Mononuclear cell (primary cell): Measurements from ENCODE around the gene NADK. TPM values are rescaled to one million over a fixed set of nuclear protein-coding genes. Genes with fewer than 3 reads are reported as not detected.

Experiments
- H3K27me3 ChIP-seq: 2 replicates; pipeline ENCODE4 v1.6.0; 2011; ENCODE audit warnings: low read length, control low read depth; ENCODE audit not compliant: insufficient read depth
- H3K4me1 ChIP-seq: 2 replicates; pipeline ENCODE4 v1.5.1; 2011; ENCODE audit warnings: mild to moderate bottlenecking, low read length, control low read depth; ENCODE audit not compliant: insufficient read depth
- H3K4me3 ChIP-seq: 2 replicates; pipeline ENCODE4 v1.5.1; 2011; ENCODE audit warnings: mild to moderate bottlenecking, low read length, moderate library complexity
- H3K9me3 ChIP-seq: 2 replicates; pipeline ENCODE4 v1.5.1; 2011; ENCODE audit warnings: low read depth, mild to moderate bottlenecking, control low read depth, low read length
- total RNA-seq: library from RNA; depleted of rRNA; stranded (reverse); fragments of >200 nt; gene quantifications from one replicate; pipeline ENCODE4 v1.2.3, GENCODE V29; 2012

Gene NADK
- total RNA-seq, 1 donor, result 28.1 TPM

- Histone ChIP-seq H3K4me3 (no peak overlapping the region), H3K9me3 (no peaks in the 10 kb centered on the region), H3K27me3 (no peaks in the 10 kb centered on the region), H3K4me1 (peaks cover 11% of the 10 kb centered on the region)
Observed at GRCh38 chr1:1796466-1796865, 18.2 kb upstream of the NADK start.

GRCh38 chr1:1794999-1795398, 16.7 kb upstream of the NADK start:
- H3K9me3 ChIP-seq, result no peaks in the 10 kb centered on the region
- H3K4me3 ChIP-seq, result no peak overlapping the region
- H3K4me1 ChIP-seq, result peaks cover 11% of the 10 kb centered on the region
- no peaks in the 10 kb centered on the region for H3K27me3 ChIP-seq

- Histone ChIP-seq H3K4me1 (peaks cover 11% of the 10 kb centered on the region), H3K9me3 (no peaks in the 10 kb centered on the region), H3K4me3 (no peak overlapping the region), H3K27me3 (no peaks in the 10 kb centered on the region)
Observed at GRCh38 chr1:1793481-1794244, 15.4 kb upstream of the NADK start.

- no peaks in the 10 kb centered on the region for H3K9me3 ChIP-seq
- H3K27me3 ChIP-seq, result no peaks in the 10 kb centered on the region
- peaks cover under 1% of the 10 kb centered on the region for H3K4me1 ChIP-seq
- H3K4me3 ChIP-seq, result no peak overlapping the region
Observed at GRCh38 chr1:1788646-1789431, 10.6 kb upstream of the NADK start.

- Histone ChIP-seq H3K4me1 (peaks cover 8% of the 10 kb centered on the region), H3K27me3 (no peaks in the 10 kb centered on the region), H3K9me3 (no peaks in the 10 kb centered on the region), H3K4me3 (no peak overlapping the region)
Observed at GRCh38 chr1:1788136-1788535, 9.9 kb upstream of the NADK start.

GRCh38 chr1:1786836-1787605, 8.8 kb upstream of the NADK start:
- Histone ChIP-seq H3K4me3 (no peak overlapping the region), H3K9me3 (no peaks in the 10 kb centered on the region), H3K27me3 (no peaks in the 10 kb centered on the region), H3K4me1 (peaks cover 19% of the 10 kb centered on the region)

- no peaks in the 10 kb centered on the region for H3K27me3 ChIP-seq
- no peaks in the 10 kb centered on the region for H3K9me3 ChIP-seq
- no peak overlapping the region for H3K4me3 ChIP-seq
- peaks cover 33% of the 10 kb centered on the region for H3K4me1 ChIP-seq
Observed at GRCh38 chr1:1785666-1786065, 7.4 kb upstream of the NADK start.

GRCh38 chr1:1784933-1785332, 6.7 kb upstream of the NADK start:
- Histone ChIP-seq H3K9me3 (no peaks in the 10 kb centered on the region), H3K4me1 (peaks cover 40% of the 10 kb centered on the region), H3K4me3 (no peak overlapping the region), H3K27me3 (no peaks in the 10 kb centered on the region)

- no peaks in the 10 kb centered on the region for H3K27me3 ChIP-seq
- H3K4me3 ChIP-seq, result no peak overlapping the region
- no peaks in the 10 kb centered on the region for H3K9me3 ChIP-seq
- peaks cover 51% of the 10 kb centered on the region for H3K4me1 ChIP-seq
Observed at GRCh38 chr1:1783320-1783719, 5.0 kb upstream of the NADK start.

- Histone ChIP-seq H3K4me1 (peaks cover 55% of the 10 kb centered on the region), H3K4me3 (peak overlapping the region; percentile 15), H3K9me3 (no peaks in the 10 kb centered on the region), H3K27me3 (no peaks in the 10 kb centered on the region)
Observed at GRCh38 chr1:1782399-1783221, 4.3 kb upstream of the NADK start.

- Histone ChIP-seq H3K27me3 (no peaks in the 10 kb centered on the region), H3K9me3 (no peaks in the 10 kb centered on the region), H3K4me3 (no peak overlapping the region), H3K4me1 (peaks cover 66% of the 10 kb centered on the region)
Observed at GRCh38 chr1:1781526-1781903, 3.2 kb upstream of the NADK start.

GRCh38 chr1:1780598-1781525, 2.6 kb upstream of the NADK start:
- H3K4me1 ChIP-seq, result peaks cover 72% of the 10 kb centered on the region
- H3K27me3 ChIP-seq, result no peaks in the 10 kb centered on the region
- no peak overlapping the region for H3K4me3 ChIP-seq
- H3K9me3 ChIP-seq, result no peaks in the 10 kb centered on the region

GRCh38 chr1:1779691-1780597, 1.7 kb upstream of the NADK start:
- H3K27me3 ChIP-seq, result no peaks in the 10 kb centered on the region
- peak overlapping the region; percentile 74 for H3K4me3 ChIP-seq
- no peaks in the 10 kb centered on the region for H3K9me3 ChIP-seq
- peaks cover 82% of the 10 kb centered on the region for H3K4me1 ChIP-seq
